Measurements from ENCODE around the gene ARID3A.

ARID3A gene

DNA sequence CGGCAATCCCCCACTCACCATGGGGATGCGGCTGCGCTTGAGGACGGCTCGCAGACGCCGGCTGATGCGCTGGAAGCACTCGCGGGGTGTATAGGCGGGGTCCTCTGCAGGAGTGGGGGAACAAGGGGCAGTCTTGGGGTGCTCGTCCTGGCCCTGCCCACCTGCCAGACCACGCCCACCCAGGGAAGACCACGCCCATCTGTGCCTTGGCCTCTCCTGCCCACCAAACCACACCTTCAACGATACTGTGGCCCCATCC is 25.9 kb upstream of the ARID3A start:
- H3K4me3 ChIP-seq (ENCODE audit: control insufficient read depth, low read depth, low read length) = no peak overlapping the region
- TF ChIP-seq, protein P1, sequence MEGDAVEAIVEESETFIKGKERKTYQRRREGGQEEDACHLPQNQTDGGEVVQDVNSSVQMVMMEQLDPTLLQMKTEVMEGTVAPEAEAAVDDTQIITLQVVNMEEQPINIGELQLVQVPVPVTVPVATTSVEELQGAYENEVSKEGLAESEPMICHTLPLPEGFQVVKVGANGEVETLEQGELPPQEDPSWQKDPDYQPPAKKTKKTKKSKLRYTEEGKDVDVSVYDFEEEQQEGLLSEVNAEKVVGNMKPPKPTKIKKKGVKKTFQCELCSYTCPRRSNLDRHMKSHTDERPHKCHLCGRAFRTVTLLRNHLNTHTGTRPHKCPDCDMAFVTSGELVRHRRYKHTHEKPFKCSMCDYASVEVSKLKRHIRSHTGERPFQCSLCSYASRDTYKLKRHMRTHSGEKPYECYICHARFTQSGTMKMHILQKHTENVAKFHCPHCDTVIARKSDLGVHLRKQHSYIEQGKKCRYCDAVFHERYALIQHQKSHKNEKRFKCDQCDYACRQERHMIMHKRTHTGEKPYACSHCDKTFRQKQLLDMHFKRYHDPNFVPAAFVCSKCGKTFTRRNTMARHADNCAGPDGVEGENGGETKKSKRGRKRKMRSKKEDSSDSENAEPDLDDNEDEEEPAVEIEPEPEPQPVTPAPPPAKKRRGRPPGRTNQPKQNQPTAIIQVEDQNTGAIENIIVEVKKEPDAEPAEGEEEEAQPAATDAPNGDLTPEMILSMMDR (IDR thresholded peaks at IDR 0.05; ENCODE audit: control insufficient read depth, insufficient read depth, low read depth, low read length, missing control alignments) = no peak
- no peak for DNase-seq (ENCODE audit: low read depth)

DNA sequence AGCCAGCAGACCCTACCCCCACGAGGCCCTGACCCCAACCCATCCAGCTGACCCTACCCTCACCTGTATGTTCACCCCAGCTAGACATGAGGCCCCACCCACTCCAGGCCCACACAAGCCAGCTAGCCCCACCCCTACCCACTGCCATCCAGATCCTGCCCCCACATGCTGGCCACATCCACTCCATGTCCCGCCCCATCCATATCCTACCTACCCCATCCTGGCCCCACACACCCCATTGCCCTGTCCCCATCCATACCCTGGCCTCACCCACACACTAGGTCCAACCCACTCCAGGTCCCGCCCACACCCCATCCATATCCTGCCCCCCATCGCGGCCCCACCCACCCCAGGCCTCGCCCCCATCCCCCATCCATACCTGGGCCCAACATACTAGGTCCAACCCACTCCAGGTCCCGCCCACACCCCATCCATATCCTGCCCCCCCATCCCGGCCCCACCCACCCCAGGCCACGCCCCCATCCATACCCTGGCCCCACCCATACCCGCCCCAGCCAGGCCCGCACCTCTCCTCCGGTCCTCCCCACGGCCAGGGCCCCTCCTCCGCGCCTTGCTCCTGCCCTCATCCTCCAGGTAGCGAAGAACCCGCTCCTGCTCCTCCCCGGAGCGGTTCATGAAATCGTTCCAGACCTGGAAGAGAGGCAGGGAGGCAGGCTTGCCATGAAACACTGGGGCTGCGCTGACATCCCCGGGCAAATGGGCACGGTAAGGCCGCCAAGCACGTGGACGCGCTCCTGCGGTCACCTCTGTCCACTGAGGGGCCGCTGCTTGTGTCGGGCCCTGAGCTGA is 25.3 kb upstream of the ARID3A start:
- no peak for DNase-seq (ENCODE audit: low read depth)
- no peak overlapping the region for H3K4me3 ChIP-seq (ENCODE audit: control insufficient read depth, low read depth, low read length)
- TF ChIP-seq, protein P1 (IDR thresholded peaks at IDR 0.05; ENCODE audit: control insufficient read depth, insufficient read depth, low read depth, low read length, missing control alignments) = no peak

DNA sequence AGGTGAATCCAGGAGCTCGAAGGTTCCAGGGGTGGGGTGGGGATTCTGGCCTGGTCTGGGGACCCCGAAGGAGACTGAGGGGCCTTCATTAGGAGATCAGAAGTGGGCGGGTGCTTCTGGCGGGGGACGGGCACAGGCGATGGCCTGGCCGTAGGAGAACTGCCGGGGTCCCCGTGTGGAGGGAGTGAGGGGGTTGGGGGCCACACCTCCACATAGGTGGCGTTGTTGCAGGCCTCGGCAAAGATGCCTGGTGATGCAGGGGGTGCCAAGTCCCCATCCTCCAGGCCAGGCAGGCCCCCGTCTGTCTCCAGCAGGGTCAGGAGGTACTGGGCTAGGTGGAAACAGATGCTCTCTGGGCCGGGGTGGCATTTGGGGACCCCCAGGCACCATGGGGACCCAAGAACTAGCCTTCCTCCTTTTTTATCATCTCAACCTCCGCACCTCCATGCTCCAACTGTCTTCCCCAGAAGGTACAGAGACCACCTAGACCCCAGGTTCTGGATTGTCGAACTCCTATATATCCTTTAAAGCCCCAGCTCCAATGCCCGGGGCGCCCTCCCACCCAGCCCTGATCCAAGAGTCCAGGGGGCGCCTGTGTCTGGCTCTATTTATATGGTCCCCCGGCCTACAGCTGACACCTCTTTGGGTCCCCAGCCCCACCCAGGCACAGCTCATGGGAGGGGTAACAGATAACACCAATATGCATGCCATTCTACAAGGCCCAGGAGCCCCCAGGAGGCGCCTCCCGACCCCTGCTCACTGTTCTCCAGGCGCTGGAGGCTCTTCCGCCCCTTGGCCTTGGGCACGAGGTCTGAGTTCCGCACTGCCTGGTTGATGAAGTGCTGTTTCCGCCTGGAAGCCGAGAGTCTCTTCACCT is 24.4 kb upstream of the ARID3A start:
- no peak for DNase-seq (ENCODE audit: low read depth)
- H3K4me3 ChIP-seq (ENCODE audit: control insufficient read depth, low read depth, low read length) = no peak overlapping the region
- TF ChIP-seq, protein P1 (IDR thresholded peaks at IDR 0.05; ENCODE audit: control insufficient read depth, insufficient read depth, low read depth, low read length, missing control alignments) = no peak

DNA sequence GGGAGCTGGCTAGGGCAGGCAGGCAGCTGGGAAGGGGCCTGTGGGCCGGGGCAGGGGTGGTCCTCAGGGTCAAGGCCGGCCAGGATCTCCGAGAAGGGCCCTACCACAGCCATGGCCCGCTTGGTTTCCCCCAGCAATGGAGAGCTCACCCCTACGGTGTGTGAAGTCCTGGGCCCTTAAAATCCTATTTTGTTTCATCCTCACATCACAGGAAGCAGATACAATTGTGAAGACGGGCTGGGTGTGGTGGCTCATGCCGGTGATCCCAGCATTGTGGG is 23.8 kb upstream of the ARID3A start:
- no peak for DNase-seq (ENCODE audit: low read depth)
- no peak overlapping the region for H3K4me3 ChIP-seq (ENCODE audit: control insufficient read depth, low read depth, low read length)
- TF ChIP-seq, protein P1 (IDR thresholded peaks at IDR 0.05; ENCODE audit: control insufficient read depth, insufficient read depth, low read depth, low read length, missing control alignments) = no peak

DNA sequence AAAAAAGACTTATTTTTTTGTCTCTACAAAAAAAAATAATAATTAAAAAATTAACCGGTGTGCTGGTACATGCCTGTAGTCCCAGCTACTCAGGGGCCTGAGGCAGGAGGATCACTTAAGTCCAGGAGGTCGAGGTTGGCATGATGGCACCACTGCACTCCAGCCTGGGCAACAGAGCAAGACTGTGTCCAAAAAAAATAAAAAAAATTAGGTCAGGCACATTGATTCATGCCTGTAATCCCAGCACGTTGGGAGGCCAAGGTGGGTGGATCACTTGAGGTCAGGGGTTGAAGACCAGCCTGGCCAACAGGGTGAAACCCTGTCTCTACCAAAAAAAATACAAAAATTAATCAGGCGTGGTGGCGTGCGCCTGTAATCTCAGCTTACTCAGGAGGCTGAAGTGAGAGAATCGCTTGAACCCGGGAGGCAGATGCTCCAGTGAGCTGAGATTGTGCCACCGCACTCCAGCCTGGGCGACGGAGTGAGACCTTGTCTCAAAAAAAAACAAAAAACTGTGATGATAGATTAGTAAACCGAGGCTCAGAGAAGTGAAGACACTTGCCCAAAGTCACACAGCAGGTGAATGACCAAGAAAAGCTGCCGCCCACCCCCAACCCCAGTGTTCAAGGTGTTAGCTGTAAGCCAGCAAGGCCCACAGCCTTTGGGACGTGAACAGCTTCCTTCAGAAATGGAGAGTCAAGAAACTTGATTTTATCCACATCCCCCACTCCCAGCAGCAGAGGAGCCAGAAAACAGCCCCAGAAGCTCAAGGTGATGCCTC is 23.2 kb upstream of the ARID3A start:
- no peak for DNase-seq (ENCODE audit: low read depth)
- H3K4me3 ChIP-seq (ENCODE audit: control insufficient read depth, low read depth, low read length) = no peak overlapping the region

DNA sequence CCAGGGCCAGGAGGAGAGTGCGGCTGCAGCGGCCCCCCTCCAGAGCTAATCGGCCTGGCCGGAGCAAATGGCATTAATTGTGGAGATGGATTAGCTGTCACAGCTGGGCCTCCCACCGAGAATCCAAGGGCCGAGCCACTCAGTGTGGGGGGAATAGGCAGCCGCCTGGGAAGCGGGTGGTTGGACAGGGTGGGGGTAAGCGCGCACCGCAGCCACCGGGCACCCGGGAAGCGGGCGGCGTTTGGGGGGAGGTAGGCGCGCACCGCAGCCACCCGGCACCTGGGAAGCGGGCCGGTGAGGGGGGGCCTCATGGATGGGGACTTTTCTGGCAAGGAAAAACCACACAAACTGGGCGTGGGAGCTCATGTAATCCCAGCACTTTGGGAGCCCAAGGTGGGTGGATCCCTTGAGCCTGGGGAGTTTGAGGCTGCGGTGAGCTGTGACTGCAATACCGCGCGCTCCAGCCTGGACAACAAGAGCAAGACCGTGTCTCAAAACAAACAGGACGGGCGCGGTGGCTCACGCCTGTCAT is 22.5 kb upstream of the ARID3A start:
- no peak overlapping the region for H3K4me3 ChIP-seq (ENCODE audit: control insufficient read depth, low read depth, low read length)
- TF ChIP-seq, protein P1 (IDR thresholded peaks at IDR 0.05; ENCODE audit: control insufficient read depth, insufficient read depth, low read depth, low read length, missing control alignments) = no peak
- DNase-seq (ENCODE audit: low read depth) = no peak

More for the DNA sequence above, 23.2 kb upstream of the ARID3A start:
- TF ChIP-seq, protein P1 (IDR thresholded peaks at IDR 0.05; ENCODE audit: control insufficient read depth, insufficient read depth, low read depth, low read length, missing control alignments) = no peak

Measured in AG09309 (cell line).